HG03521 (cell line): ENCODE results near the gene PAN3.
"Not testable (repeated sequence)": the region's sequence is repeated elsewhere in the genome, so short reads cannot be mapped to it uniquely, and the experiment has no call there.

Experiments used
- ATAC-seq: cut with Tn5 transposase; IDR thresholded peaks from one replicate; pipeline ENCODE4 v1.9.1; 2021; ENCODE audit warnings: mild to moderate bottlenecking, moderate library complexity; ENCODE audit not compliant: unreplicated experiment

PAN3 gene

DNA sequence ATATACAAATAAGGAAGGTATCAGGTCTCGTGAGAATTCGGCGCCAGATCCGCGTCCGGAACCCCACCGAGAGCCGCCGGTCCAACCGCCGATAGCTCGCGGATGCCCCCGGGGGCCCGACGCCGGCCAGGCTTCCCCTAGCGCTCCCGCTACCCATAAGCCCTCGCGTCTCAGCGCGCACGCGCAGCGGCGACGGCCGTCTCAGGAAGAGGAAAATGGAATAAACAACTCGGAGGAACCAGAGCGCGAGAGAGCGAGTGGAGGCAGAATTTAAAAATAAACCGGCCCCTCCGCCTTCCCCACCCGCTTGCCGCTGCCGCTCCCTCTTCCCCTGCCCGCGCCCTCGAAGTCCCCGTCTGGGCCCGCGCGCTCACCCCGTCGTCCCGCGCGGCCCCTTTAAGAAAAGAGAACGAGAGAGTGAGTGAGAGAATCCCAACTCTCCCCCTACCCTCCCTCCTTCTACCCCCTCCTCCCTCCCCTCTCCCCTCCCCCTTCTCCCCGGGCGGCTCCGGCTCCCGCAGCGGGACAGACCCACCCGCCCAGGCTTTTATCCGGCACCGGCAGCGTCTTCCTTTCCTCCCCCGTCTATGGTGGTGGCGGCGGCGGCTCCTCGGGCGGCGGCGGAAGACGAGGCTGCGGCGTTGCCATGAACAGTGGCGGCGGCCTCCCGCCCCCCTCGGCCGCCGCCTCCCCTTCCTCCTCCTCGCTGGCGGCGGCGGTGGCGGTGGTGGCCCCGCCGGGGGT, at the start of gene PAN3:
Gene PAN3, plus strand, starts transcription at position 534 of the 744 bp plus-strand sequence. Its CDS starts 113 bp downstream, at position 647.
- ATAC-seq = peak; percentile 53

- ATAC-seq = no peak
These were observed 49.3 kb upstream of the PAN3 start for GRCh38 chr13:28089065-28089464.

GRCh38 chr13:28092431-28092830, 45.9 kb upstream of the PAN3 start:
- ATAC-seq = no peak

- no peak for ATAC-seq
These were observed 44.5 kb upstream of the PAN3 start for GRCh38 chr13:28093881-28094280.

DNA sequence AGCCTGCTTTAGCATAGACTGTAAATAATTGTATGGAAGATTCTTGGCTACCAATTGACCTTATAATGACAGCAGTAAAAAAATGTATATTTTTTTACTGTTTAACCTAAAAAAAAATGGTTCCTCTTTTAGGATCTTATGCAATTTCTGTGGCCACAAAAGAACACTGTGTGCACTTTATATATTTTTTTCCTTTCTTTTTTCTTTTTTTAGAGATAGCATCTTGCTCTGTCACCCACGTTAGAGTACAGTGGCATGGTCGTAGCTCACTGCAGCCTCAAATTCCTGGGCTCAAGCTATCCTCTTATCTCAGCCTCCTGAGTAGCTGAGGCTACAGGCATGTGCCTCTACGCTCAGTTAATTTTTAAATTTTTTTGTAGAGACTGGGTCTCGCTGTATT, 44.0 kb upstream of the PAN3 start:
- no peak for ATAC-seq

GRCh38 chr13:28097503-28097902, 40.8 kb upstream of the PAN3 start:
- ATAC-seq = no peak

DNA sequence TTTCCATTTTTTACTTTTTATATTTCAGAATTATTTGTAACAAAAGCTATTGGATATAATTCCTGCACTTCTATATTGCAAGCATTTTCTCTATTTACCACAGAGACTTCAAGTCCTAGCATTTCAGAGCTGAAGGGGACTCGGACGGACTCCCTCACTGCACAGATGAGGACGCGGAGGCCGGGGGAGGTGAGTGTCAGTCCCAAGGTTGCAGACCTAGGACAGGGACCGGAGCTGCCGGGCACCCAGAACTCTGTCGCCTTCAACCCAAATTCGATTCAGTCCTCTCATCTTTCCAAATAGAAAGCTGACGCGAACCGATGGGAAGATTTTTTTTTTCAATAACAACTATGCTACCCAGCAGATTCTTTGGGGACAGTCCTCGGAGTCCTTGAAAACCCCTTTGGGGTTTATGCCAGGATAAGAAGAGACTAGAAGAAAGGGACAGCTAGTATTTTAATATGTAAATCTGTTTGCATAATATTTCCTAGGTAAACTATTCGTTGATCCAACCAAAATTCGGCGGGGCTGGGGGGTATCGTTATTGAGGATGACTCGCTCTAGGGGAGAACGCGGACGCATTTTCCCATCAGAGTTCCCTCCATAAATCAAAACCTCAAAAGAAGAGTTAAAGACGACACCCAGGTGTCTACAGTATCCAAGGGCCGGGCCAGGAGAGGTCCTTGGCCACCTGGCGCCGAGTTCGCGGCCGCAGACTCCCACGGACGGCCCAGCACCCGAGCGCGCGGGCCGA, 38.8 kb upstream of the PAN3 start:
- no peak for ATAC-seq

DNA sequence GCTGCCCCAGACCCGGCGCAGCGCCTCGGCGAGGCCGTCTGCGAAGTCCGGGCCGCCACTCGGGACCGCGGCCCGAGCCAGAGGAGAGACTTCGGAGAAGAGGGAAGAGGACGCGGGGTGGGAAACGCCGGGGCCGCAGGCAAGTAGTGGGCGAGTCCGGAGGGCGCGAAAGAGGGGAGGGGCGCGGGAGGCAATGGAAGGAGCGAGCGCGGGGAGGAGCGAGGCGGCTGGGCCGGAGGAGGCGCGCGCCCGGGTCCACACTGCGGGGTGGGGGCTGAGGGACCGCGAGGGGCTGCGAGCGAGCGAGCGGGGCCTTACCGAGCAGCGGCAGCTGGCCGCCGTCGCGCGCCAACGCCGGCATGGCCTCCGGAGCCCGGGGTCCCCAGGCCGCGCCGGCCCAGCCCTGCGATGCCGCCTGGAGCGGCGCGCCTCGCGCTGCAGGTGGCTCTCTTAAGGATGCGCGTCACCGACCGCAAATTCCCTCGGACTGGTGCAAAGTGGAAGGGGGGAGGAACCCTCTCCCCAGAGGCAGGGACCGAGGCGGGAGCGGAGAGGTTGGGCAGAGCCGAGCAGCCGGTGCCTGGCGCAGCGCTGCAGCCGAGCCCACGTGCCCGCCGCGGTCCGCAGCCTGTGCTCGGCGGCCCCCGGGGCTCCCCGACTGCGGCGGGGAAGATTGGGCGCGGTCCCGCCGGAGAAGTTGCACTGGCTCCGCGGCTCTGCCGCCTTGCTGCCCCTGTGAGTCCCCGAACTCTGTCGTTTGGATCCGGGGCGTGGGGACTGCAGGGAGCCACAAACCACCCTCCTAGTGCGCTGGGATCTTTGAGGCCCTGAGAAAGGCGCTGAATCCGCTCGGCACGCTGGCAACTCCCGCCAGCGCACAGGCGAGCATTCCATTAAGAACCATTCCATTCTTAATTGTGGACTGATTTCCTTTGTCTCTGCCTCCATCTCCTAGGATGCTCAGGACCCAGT, 37.9 kb upstream of the PAN3 start, which contains the start of gene FLT3:
Gene FLT3, minus strand, starts transcription at position 427 of the 972 bp plus-strand sequence. Its CDS starts 66 bp downstream, at position 361.
- no peak for ATAC-seq

- ATAC-seq = not testable (repeated sequence)
These were observed 36.5 kb upstream of the PAN3 start for GRCh38 chr13:28101886-28102285.

GRCh38 chr13:28106976-28107375, 31.4 kb upstream of the PAN3 start:
- ATAC-seq = no peak

DNA sequence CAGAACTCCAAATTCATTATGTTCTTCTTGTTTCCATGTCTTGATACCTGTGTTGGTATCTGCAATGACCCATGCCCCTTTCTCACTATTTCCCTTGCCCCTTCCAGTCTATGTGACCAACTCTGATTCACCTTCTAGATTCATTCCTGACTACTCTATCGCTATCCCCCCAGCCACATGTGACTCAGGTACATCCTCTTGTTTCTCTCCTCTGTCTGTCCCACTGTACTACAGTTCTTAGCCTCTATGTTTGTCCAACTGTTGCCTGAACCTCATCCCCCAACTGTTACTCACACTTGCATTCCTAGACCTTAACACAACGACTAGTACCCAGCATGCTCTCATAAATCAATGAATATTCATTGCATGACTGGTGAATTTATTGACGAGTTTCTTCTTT, 27.9 kb upstream of the PAN3 start:
- ATAC-seq = no peak

- no peak for ATAC-seq
These were observed 21.6 kb upstream of the PAN3 start for GRCh38 chr13:28116736-28117135.

- ATAC-seq = no peak
These were observed 20.5 kb upstream of the PAN3 start for GRCh38 chr13:28117689-28118377.

DNA sequence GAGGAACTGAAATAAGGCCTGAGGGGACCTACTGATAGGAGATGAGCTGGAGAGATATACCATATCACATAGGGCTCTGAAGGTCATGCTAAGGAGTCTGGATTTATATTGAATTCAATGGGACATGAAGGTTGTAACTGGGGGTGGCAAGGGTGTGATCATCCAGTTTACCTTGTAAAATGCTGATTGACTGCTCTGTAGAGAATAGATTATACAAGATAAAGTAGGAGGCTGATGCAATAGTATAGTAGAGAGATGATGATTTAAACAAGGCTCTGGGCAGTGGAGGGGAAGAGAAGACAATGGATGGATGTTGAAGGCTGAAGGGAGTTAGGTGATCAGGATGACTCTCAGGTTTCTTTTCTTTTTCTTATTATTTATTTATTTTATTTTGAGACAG, 18.0 kb upstream of the PAN3 start:
- ATAC-seq = no peak

GRCh38 chr13:28121224-28121623, 17.1 kb upstream of the PAN3 start:
- ATAC-seq = no peak

DNA sequence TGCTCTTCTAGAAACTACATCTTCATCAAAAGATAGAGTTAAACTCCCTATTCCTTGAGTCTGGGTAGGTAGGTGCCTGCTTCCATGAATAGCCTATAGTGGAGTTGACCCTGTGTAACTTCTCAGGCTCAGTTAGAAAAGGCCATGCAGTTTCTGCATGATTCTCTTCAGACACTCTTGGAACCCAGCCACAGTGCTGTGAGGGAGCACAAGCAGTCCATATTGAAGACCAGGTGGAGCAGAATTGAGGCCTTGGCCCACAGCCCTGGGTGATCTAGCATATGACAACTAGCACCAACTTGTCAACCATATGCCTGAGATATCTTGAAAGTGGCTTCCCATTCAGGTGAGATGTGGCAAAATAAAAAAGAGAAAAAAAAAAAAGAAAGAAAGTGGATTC, 10.3 kb upstream of the PAN3 start:
- no peak for ATAC-seq

DNA sequence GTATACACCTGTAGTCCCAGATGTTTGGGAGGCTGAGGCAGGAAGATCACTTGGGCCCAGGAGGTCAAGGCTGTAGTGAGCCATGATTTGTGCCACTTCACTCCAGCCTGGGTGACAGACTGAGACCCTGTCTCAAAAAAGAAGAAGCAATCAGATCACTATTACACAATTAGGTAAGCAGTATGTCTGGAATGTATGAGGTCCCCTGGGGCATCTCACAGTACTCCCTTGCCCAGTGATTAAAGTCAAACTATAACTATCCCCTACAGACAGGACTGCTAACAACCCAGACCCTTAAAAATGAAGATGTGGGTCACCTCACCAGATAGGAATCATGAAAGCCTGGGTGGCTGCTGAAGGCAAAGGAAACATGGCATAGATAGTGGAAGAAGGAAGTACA, 9.4 kb upstream of the PAN3 start:
- ATAC-seq = no peak

DNA sequence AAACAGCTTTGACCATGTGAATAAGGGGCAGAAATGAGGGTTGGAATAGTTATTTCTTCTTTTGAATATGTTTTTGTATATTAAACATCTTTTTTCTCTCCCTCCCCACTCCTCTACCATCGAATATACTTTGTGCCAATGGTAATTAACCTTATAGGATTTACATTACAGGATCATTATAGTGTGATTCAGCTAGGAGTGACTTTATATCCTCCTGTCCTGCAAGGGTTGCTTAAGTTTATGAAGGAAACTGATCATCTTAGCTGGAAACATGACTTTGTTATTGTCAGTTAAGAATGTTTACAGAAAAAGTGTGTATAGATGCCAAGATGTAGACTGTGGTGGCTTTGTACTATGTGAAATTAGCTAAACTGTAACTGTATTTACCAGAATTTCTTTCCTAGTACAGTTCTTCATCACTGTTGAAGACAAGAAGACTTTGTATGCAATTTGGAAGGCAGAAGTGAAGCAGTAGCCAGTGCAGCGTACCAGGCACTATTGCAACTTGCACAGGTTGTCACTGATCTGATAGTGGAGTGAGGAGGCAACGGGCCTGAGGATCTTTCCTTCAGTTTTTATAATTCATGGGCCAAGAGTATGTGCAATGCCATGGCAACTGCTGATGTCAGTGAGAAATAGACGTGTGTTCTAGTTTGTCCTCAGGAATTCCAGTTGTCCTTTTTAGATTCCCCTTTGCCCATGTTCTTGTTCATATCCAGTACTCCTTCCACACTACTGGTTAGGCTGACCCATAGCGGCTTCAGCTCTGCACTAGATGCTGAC, 8.2 kb upstream of the PAN3 start:
- no peak for ATAC-seq

- ATAC-seq = no peak
These were observed 6.7 kb upstream of the PAN3 start for GRCh38 chr13:28131646-28132045.

DNA sequence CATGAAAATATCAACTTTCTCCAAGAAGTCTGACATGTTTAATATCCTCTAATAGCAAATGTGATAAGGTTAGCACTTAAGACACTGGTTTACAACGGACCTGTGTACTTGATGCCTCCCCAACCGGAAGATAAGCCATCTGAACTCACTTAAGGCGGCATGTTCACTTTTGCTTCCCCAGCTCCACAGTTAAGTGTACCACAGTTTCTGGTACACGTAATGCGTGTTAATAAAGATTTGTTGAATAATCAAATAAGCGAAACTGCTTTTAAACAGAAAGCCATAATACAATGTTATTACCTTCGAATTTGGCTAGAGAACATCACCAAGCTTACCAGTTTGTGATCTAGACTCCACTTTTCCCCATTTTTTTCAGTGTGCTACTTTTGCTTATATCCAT, 1.4 kb upstream of the PAN3 start:
- no peak for ATAC-seq
